Right kidney (tissue), 1 donor: Measurements from ENCODE around the gene CYGB.

ENCODE experiments used
- DNase-seq: peaks from one replicate; pipeline ENCODE4 v3.0.0-alpha.2; 2016

The CYGB gene

DNA sequence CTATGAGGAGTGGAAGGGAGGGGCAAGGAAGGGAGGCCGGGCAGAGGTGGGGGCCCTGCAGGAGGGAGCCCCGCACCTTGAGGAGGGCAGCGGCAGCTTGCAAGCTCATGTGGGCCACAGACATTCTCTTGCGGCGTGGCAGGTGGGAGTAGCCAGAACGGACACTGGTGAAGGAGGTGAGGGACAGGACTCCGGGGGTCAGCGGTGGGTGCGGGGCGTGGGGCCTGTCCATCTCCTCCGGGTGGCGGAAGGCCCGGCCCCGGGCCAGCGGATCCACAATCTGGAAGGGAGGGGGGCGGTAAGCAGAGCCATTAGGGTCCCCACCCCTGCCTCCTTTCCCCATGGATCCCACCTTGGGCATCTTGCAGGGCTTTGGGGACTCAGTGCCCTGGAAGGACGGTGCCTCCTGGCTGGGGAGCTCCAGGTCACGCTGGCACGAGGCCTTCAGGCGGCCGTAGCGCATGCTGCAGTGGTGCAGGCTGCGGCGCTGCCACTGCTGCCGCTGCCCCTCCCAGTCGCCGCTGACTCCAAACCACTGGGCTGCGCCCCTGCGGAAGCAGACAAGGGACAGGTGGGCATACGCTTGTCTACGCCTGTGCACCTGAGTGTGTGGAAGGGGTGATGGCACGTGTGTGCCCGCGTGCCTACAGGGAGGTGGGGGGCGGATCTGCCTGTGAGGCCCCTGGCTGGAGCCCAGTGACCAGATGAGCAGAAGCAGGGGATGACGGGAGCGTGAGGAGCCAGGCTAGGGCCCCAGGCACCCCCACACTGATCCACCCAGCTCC, 58.6 kb downstream of the CYGB start:
- DNase-seq, result no peak

DNA sequence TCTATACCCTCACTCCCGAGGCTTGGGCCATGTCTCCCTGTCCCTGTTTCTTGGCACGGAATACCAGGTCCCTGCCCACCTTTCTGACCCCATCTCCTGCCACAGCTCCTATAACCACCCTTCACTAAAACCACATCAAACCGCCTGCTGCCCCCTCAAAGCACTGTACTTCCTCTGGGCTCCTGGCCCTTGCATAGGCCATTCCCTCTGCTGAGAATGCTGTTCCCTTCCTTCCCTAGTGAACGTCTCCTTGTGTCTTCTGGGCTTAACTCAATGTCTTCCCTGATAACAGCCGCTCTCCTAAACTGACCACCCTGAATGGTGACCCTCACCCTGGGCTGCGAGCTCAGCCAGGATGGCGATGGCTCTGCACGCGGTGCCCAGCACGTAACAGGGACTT, 59.4 kb downstream of the CYGB start:
- no peak for DNase-seq

DNA sequence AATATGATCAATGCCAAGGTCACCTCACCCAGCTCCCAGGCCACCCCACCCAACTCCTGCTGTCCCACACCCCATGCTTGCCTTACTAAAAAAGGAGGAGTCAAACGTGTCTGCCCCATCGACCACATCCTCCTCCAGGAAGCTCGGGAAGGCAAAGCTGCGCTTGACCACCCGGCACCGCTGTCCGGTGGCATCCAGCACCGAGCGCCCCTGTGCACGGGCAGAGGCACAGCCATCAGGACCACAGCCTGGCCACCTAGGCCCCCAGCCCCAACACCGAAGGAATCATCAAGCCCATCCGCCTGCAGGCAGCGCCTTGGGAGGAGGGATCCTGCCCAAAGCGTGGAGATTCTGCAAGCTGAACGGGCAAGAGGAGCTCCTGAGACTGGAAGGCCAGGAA, 59.9 kb downstream of the CYGB start:
- no peak for DNase-seq
